Trophoblast cell (in vitro differentiated cells and primary cell): ENCODE data around the gene PPA2.

Experiments
- DNase-seq, 2 donors: peaks; one replicate each; pipeline ENCODE4 v3.0.0-alpha.2; 2016
- H2AFZ ChIP-seq: 2 replicates; pipeline ENCODE4 v1.6.1; 2013; ENCODE audit warnings: low read length, moderate library complexity, mild to moderate bottlenecking; ENCODE audit not compliant: insufficient read depth, poor library complexity
- H2AK5ac ChIP-seq: 2 replicates; pipeline ENCODE4 v1.6.1; 2013; ENCODE audit warnings: mild to moderate bottlenecking, low read length
- H2BK120ac ChIP-seq: 2 replicates; pipeline ENCODE4 v1.6.1; 2013; ENCODE audit warnings: low read length, mild to moderate bottlenecking, moderate library complexity; ENCODE audit not compliant: insufficient read depth, poor library complexity
- H2BK12ac ChIP-seq: 2 replicates; pipeline ENCODE4 v1.6.1; 2013; ENCODE audit warnings: mild to moderate bottlenecking, low read length, moderate library complexity
- H2BK5ac ChIP-seq: 2 replicates; pipeline ENCODE4 v1.6.1; 2013; ENCODE audit warnings: low read length, low read depth, moderate library complexity, mild to moderate bottlenecking; ENCODE audit not compliant: poor library complexity
- H3K14ac ChIP-seq: 2 replicates; pipeline ENCODE4 v1.6.1; 2013; ENCODE audit warnings: mild to moderate bottlenecking, low read length
- H3K18ac ChIP-seq: 2 replicates; pipeline ENCODE4 v1.6.1; 2013; ENCODE audit warnings: mild to moderate bottlenecking, low read length
- H3K23ac ChIP-seq: 2 replicates; pipeline ENCODE4 v1.6.1; 2013; ENCODE audit warnings: low read length
- H3K27ac ChIP-seq: 2 replicates; pipeline ENCODE4 v1.5.1; 2013; ENCODE audit warnings: low read depth, mild to moderate bottlenecking, inconsistent platforms, low read length, moderate library complexity
- H3K27me3 ChIP-seq: 2 replicates; pipeline ENCODE4 v1.6.1; 2013; ENCODE audit warnings: inconsistent platforms, mild to moderate bottlenecking, low read length, moderate library complexity; ENCODE audit not compliant: insufficient read depth
- H3K36me3 ChIP-seq, 2 experiments: 1 replicate in 1 of 2; 2 replicates in 1 of 2; pipeline ENCODE4 v1.6.1; 2013; ENCODE audit warnings: low read length in 2 of 2, mild to moderate bottlenecking in 2 of 2, moderate library complexity in 1 of 2; ENCODE audit not compliant: insufficient read depth in 2 of 2, control insufficient read depth in 1 of 2
- H3K4ac ChIP-seq: 2 replicates; pipeline ENCODE4 v1.6.1; 2013; ENCODE audit warnings: low read depth, mild to moderate bottlenecking, low read length, moderate library complexity
- H3K4me1 ChIP-seq, 2 experiments: 1 replicate in 1 of 2; 2 replicates in 1 of 2; pipeline ENCODE4 v1.6.1; 2013; ENCODE audit warnings: low read length in 2 of 2, mild to moderate bottlenecking in 2 of 2, moderate library complexity in 1 of 2; ENCODE audit not compliant: insufficient read depth in 2 of 2, control insufficient read depth in 1 of 2
- H3K4me2 ChIP-seq: 2 replicates; pipeline ENCODE4 v1.6.1; 2013; ENCODE audit warnings: inconsistent platforms, mild to moderate bottlenecking, low read length, moderate library complexity
- H3K4me3 ChIP-seq: 2 replicates; pipeline ENCODE4 v1.5.1; 2013; ENCODE audit warnings: mild to moderate bottlenecking, low read depth, low read length, inconsistent platforms
- H3K79me1 ChIP-seq: one replicate; pipeline ENCODE4 v1.6.1; 2013; ENCODE audit warnings: low read length
- H3K79me2 ChIP-seq: 2 replicates; pipeline ENCODE4 v1.6.1; 2013; ENCODE audit warnings: low read length, mild to moderate bottlenecking; ENCODE audit not compliant: control insufficient read depth, insufficient read depth, poor library complexity
- H3K9ac ChIP-seq: 2 replicates; pipeline ENCODE4 v1.6.1; 2013; ENCODE audit warnings: mild to moderate bottlenecking, low read length
- H3K9me3 ChIP-seq: 2 replicates; pipeline ENCODE4 v1.6.1; 2013; ENCODE audit warnings: low read depth, mild to moderate bottlenecking, control low read depth, inconsistent platforms, low read length; ENCODE audit not compliant: insufficient read depth
- H4K12ac ChIP-seq: 2 replicates; pipeline ENCODE4 v1.6.1; 2013; ENCODE audit warnings: low read depth, mild to moderate bottlenecking, low read length, moderate library complexity
- H4K8ac ChIP-seq: 2 replicates; pipeline ENCODE4 v1.6.1; 2013; ENCODE audit warnings: low read depth, mild to moderate bottlenecking, low read length, moderate library complexity
- H4K91ac ChIP-seq: one replicate; pipeline ENCODE4 v1.6.1; 2013; ENCODE audit warnings: low read depth, mild to moderate bottlenecking, low read length, moderate library complexity
- WGBS: extraction: QIAGEN DNeasy Blood & Tissue Kit; methylation state at CpG from one replicate; pipeline ENCODE4 v1.1.7; 2013; ENCODE audit warnings: missing lambda C conversion rate; ENCODE audit not compliant: insufficient read length, insufficient coverage; ENCODE audit errors: extremely low coverage; 5-methylcytosine and 5-hydroxymethylcytosine counted together

PPA2 gene

DNA sequence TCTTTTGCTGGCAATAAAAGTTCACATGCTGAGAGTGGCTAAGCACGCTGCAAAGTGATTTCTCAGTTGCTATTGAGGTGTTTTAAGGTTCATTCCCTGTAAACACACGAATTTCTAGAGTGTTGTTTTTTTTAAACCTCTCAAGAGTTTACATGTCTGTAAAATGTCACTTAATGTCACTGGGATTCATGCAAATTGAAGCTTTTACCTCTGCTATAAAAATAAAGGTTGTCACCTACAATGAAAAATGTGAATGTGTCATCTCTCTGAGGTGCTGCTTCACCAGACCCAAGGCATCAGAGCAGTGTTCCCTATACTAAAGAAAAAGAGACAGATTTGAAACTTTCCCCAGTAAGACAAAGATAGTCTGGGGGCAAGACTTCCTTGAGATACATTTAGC is 127.0 kb downstream of the PPA2 start:
- no peak overlapping the region for H4K8ac ChIP-seq
- H3K18ac ChIP-seq = no peak overlapping the region
- no peaks in the 10 kb centered on the region for H3K4me1 ChIP-seq
- no peak overlapping the region for H2BK12ac ChIP-seq
- H2AFZ ChIP-seq = no peak overlapping the region
- no peak overlapping the region for H3K23ac ChIP-seq
- H2BK120ac ChIP-seq = no peak overlapping the region
- no peak overlapping the region for H4K91ac ChIP-seq
- no peak overlapping the region for H4K12ac ChIP-seq
- H3K9ac ChIP-seq = no peak overlapping the region
- no peak for DNase-seq
- H3K4me2 ChIP-seq = no peak overlapping the region
- H3K4me3 ChIP-seq = no peak overlapping the region
- no peak overlapping the region for H3K27ac ChIP-seq
- WGBS = no CpG with 5 or more reads among the region's 2 CpGs
- H2BK5ac ChIP-seq = no peak overlapping the region
- no peaks in the 10 kb centered on the region for H3K27me3 ChIP-seq
- no peaks in the 10 kb centered on the region for H3K79me2 ChIP-seq
- H2AK5ac ChIP-seq = no peak overlapping the region
- H3K14ac ChIP-seq = no peak overlapping the region
- no peaks in the 10 kb centered on the region for H3K9me3 ChIP-seq
- H3K4ac ChIP-seq = no peak overlapping the region
- no peaks in the 10 kb centered on the region for H3K36me3 ChIP-seq
- no peaks in the 10 kb centered on the region for H3K79me1 ChIP-seq

DNA sequence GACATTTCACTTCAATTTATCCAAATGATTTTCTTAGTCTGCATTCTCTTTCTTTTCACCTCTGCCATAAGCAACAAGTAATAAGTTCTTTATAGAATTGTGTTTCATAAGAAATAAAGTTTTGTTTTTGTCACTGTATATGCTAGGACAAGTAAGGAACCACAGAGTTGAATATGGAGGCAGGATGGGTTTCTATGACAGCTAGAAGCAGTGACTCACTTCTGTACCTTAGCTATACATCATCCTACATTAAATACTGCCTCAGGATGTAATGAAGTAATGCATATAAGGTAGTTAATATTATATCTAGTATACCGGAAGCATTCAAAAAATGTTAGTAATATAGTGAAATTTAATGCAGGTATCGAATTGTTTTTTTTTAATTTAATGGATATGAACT is 128.0 kb downstream of the PPA2 start:
- no peak overlapping the region for H3K9ac ChIP-seq
- H3K79me2 ChIP-seq = no peaks in the 10 kb centered on the region

DNA sequence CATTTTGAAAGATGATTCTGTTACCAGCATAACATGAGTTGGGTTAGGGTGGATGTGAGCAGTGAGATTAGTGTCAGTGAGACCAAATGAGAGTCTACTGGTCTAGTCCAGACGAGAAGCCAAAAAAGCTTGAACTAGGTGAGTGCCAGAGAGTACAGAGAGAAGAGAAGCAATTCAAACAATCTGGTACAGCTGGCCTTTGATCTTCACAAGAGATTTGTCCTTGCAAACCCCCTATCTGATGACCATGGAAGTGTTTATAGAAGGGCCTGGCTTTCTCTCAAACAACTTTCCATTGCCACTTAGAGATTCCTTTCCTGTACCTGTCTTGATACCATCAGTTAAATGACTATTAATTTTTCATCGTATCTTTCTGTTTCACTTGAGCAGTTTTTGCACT is 128.5 kb downstream of the PPA2 start:
- no peaks in the 10 kb centered on the region for H3K79me1 ChIP-seq
- H3K18ac ChIP-seq = no peak overlapping the region
- H3K27me3 ChIP-seq = no peaks in the 10 kb centered on the region
- no peak overlapping the region for H2BK12ac ChIP-seq
- no peaks in the 10 kb centered on the region for H3K4me1 ChIP-seq
- no peak overlapping the region for H2BK5ac ChIP-seq
- H3K4ac ChIP-seq = no peak overlapping the region
- no peaks in the 10 kb centered on the region for H3K79me2 ChIP-seq
- no peak overlapping the region for H4K91ac ChIP-seq
- no peak overlapping the region for H4K8ac ChIP-seq
- no peaks in the 10 kb centered on the region for H3K36me3 ChIP-seq
- no peak overlapping the region for H3K4me3 ChIP-seq
- H3K27ac ChIP-seq = no peak overlapping the region
- no peak overlapping the region for H3K14ac ChIP-seq
- no peak overlapping the region for H2AK5ac ChIP-seq
- no peak for DNase-seq
- WGBS = no CpG with 5 or more reads among the region's 2 CpGs
- no peak overlapping the region for H3K4me2 ChIP-seq
- H3K9ac ChIP-seq = no peak overlapping the region
- no peak overlapping the region for H4K12ac ChIP-seq
- no peak overlapping the region for H2BK120ac ChIP-seq
- H3K23ac ChIP-seq = no peak overlapping the region
- H3K9me3 ChIP-seq = no peaks in the 10 kb centered on the region
- H2AFZ ChIP-seq = no peak overlapping the region

More for the DNA sequence above, 128.0 kb downstream of the PPA2 start:
- H3K9me3 ChIP-seq = no peaks in the 10 kb centered on the region
- no peak overlapping the region for H3K4me3 ChIP-seq
- no peak overlapping the region for H3K23ac ChIP-seq
- H3K27ac ChIP-seq = no peak overlapping the region
- H3K79me1 ChIP-seq = no peaks in the 10 kb centered on the region
- no peaks in the 10 kb centered on the region for H3K27me3 ChIP-seq
- H2BK12ac ChIP-seq = no peak overlapping the region
- H3K4me2 ChIP-seq = no peak overlapping the region
- H2AK5ac ChIP-seq = no peak overlapping the region
- no peak overlapping the region for H3K18ac ChIP-seq
- H2BK5ac ChIP-seq = no peak overlapping the region
- H4K12ac ChIP-seq = no peak overlapping the region
- H4K91ac ChIP-seq = no peak overlapping the region
- H2BK120ac ChIP-seq = no peak overlapping the region
- no peak overlapping the region for H2AFZ ChIP-seq
- no peaks in the 10 kb centered on the region for H3K36me3 ChIP-seq
- no peak for DNase-seq
- WGBS = no CpG with 5 or more reads among the region's 2 CpGs
- no peak overlapping the region for H3K14ac ChIP-seq
- no peak overlapping the region for H4K8ac ChIP-seq
- H3K4ac ChIP-seq = no peak overlapping the region
- H3K4me1 ChIP-seq = no peaks in the 10 kb centered on the region

DNA sequence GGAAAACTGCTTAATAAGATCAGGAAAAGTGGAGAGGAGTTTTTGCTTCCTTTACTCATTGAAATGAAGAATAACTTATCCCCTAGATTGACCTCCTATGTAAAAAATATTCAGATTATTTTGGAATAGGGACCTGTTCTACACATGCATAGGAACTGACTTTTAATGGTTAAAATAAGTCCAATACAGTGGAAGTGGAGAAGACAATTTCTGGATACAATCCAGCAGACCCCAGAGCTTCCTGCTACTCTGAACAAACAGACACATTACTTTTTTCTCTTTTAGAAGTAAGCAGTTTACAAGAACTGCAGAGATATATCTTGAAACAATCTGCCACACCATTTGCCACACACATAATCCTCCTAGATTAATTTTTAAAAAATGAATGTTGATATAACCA is 129.7 kb downstream of the PPA2 start:
- Histone ChIP-seq H3K9ac (no peak overlapping the region), H2BK120ac (no peak overlapping the region), H3K4me2 (no peak overlapping the region), H3K36me3 (no peaks in the 10 kb centered on the region), H2AFZ (no peak overlapping the region), H3K14ac (no peak overlapping the region), H3K4me3 (no peak overlapping the region), H3K27ac (no peak overlapping the region), H3K9me3 (no peaks in the 10 kb centered on the region), H3K4me1 (no peaks in the 10 kb centered on the region), H4K8ac (no peak overlapping the region), H3K4ac (no peak overlapping the region), H4K91ac (no peak overlapping the region), H3K18ac (no peak overlapping the region), H2BK12ac (no peak overlapping the region), H2BK5ac (no peak overlapping the region), H3K79me2 (no peaks in the 10 kb centered on the region), H3K23ac (no peak overlapping the region), H2AK5ac (no peak overlapping the region), H3K27me3 (no peaks in the 10 kb centered on the region), H4K12ac (no peak overlapping the region), H3K79me1 (no peaks in the 10 kb centered on the region)
- no peak for DNase-seq
